RPMI8226 (cell line): ENCODE results near the gene CNOT6L.
"Not testable (repeated sequence)": the region's sequence is repeated elsewhere in the genome, so short reads cannot be mapped to it uniquely, and the experiment has no call there.

Experiments used
- DNase-seq: peaks from one replicate; pipeline ENCODE4 v3.0.0-alpha.2; 2015

The CNOT6L gene

DNA sequence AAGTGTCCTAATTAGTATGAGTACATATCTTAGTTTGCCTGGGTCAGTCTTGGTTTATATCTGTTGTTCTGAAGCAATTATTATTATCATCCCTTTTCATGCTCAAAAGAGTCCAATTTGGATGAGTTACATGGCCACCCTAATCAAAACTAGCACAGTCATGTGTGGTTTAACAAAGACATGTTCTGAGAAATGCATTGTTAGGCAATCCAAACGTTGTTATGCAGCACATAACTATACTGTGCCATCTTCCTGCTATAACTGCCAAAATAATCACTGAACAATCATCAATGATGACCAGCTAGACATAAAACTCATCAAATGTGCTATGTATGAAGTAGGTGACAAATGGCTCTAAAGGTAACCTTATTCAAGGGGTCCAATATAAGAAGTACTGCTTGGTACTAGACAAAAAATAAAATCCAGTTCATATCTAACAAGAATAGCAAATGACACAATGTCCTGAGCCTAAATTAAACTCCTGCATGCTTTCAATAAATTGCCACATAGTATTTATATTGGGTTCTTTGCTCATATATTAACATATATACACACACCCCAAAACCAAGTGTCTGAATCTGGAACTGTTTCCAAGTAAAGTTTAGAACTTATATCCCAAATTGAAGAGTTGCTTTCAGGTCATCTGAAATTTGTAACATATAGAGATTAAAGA is 41.9 kb downstream of the CNOT6L start:
- DNase-seq = no peak

- no peak for DNase-seq
Measured at GRCh38 chr4:77776182-77777134, 42.7 kb downstream of the CNOT6L start.

GRCh38 chr4:77773101-77773500 is 46.1 kb downstream of the CNOT6L start:
- DNase-seq = no peak

- DNase-seq = no peak
Measured at GRCh38 chr4:77771566-77771965, 47.6 kb downstream of the CNOT6L start.

DNA sequence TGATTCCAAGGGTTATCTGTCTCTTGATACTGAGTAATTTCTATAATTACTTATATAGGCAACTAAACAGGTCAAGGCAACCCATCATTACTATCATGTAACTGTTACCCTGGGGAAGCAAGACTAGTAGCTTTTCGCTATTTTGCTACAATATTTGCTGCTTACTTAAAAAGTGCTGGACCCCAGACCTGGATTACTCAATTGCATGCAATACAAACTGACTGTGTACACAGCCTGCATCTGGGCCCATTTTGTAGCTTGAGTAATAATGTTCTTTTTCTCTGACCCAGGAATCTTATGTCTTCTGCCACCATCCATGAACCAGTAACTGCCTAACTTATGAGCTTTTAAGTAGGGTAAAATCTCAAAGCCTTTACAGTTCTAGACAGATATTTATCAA is 53.4 kb downstream of the CNOT6L start:
- DNase-seq = no peak

GRCh38 chr4:77762531-77762930 is 56.6 kb downstream of the CNOT6L start:
- no peak for DNase-seq

DNA sequence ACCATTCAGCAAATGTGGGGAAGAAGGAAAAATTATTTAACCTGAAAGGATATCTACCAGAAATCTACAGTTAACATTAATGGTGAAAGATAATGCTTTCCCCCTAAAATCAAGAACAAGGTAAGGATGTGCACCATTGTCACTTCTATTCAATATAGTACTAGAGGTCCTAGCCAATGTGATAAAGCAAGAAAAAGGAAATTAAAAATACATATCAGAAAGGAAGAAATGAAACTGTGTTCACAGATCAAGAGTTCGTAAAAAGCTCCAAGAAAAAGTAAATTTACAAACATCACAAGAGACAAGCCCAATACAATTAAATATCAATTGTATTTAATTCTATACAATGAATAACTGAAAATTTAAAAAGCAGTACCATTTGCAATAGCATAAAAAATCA is 57.6 kb downstream of the CNOT6L start:
- no peak for DNase-seq

- DNase-seq = no peak
Measured at GRCh38 chr4:77758804-77759203, 60.4 kb downstream of the CNOT6L start.

- no peak for DNase-seq
Measured at GRCh38 chr4:77751764-77752163, 67.4 kb downstream of the CNOT6L start.

GRCh38 chr4:77745792-77746191 is 73.4 kb downstream of the CNOT6L start:
- DNase-seq = no peak

GRCh38 chr4:77742054-77742453 is 77.1 kb downstream of the CNOT6L start:
- no peak for DNase-seq

GRCh38 chr4:77740480-77740879 is 78.7 kb downstream of the CNOT6L start:
- DNase-seq = no peak

DNA sequence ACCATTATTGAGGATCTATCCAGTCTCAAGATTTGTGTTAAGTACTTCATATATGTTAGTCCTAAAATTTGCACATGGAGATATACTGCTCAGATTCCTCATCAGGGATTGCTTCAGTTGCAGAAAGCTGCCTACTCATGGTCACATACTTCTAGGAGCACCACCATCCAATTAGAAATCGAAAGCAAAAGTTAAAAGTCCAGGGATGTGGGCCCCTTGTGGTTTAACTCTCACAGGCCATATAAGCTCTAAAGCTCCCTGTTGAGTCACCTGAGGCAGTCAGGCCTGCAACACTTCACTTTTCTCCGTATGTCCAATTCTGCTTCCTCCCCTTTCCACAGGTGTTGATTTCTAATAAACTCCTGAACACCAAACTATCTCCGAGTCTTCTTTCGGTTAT is 84.2 kb downstream of the CNOT6L start:
- DNase-seq = peak; percentile 75

GRCh38 chr4:77731656-77732055 is 87.5 kb downstream of the CNOT6L start:
- DNase-seq = no peak

GRCh38 chr4:77728420-77728819 is 90.7 kb downstream of the CNOT6L start:
- DNase-seq = no peak

- DNase-seq = no peak
Measured at GRCh38 chr4:77721073-77721472, 98.1 kb downstream of the CNOT6L start.

- not testable (repeated sequence) for DNase-seq
Measured at GRCh38 chr4:77718500-77718899, 100.7 kb downstream of the CNOT6L start.

DNA sequence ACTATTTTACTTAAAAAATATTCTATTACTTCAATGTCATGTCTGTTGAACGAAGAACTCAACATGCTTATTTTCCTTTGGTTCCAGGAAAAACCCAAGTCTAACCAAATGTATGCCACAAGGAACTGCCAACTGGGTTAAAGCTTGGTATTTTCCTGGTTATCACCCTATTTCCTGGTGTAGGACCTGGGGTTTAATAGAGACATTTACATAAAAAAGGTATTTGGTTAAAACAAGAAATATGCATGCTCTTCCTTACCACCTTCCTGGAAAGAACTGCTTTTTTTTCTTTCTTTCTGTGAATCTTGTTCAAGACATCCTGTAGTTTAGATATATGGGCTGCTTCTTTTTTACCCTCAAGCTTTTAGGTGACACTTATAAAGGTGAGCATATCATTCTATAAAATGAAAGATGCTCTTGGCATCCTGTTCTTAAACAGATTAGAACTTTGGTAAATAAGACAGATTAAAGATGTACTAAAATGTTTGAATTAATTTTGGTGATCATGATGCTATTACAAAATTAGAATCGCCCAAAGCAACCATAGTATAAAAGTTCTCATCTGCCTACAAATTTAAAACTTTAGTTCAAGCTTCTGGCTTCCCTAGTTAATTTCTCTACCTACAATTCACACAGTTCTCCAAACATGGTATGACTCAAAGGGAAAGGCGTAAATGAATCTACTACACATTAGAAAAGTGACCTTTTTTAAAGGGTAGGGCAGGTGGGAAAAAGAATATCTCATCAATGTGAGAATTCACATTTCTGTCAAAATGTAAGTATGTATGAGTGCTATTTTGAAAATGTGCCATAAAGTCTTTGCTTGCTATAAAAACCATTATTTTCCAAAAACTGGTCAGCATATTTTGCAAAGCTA is 103.5 kb downstream of the CNOT6L start:
- DNase-seq = no peak

GRCh38 chr4:77714514-77714913 is 104.7 kb downstream of the CNOT6L start:
- DNase-seq = no peak

GRCh38 chr4:77713884-77714283 is 105.3 kb downstream of the CNOT6L start:
- no peak for DNase-seq

DNA sequence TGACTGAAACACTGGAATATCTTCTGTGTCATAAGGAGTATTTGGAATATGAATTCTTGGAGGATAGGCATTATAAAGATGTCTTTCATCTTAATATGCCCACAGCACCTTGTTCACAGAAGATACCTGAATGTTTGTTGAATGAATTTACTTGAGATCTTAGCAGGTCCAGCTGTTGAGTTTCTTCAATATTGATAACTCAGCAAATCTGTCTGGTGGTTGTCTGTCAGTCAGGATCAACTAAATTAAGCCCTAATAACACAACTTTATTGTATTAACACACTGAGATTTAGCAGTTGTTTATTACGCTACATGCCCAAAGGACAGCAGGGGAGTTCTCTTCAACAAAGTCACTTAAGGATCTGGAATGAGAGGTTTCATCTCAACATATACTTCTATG is 106.5 kb downstream of the CNOT6L start:
- DNase-seq = no peak

DNA sequence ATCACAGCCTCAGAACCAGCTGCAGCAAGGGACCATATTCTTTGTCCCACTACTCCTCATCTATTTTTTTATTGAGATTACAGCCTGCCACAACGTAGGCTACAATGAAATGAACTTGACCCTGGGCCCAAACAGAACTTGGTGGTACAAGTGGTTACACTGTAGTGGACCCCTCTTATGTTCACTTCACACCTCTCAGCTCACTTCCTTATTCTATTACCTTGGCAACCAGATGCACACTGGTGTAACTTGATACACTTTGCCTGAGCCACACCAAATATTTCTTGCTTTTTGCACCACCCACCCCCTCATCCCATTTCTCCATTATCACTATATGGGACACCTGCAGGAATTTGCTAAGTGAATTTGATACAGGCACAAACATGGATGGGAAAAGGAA is 107.7 kb downstream of the CNOT6L start:
- no peak for DNase-seq

DNA sequence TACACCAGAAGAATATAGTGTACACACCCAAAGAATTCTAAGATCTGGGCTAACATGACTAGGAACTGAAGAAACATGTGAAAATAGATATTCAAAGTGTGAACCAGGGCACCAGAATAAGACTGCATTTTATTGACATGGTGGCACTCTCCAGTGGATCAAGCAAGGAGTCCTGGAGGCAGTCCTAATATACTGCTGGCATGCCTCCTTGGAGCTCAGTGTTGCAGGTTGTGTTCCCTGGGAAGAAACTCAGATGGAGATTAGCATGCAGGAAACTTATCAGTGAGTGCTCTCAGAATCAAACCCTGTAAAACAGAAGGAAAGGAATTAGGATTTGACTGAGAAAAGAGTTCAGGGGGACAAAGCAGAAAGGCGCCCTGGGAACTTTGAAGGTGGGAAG is 108.5 kb downstream of the CNOT6L start:
- DNase-seq = no peak
